Nephron (organoid): Measurements from ENCODE around the gene LTA.

ENCODE experiments used
- H3K27ac Mint-ChIP-seq, 3 experiments: 2 replicates each; pipeline ENCODE4 v1.8.0; 2020; ENCODE audit warnings: mixed read lengths in 3 of 3, mild to moderate bottlenecking in 2 of 3, moderate library complexity in 1 of 3
- H3K27me3 Mint-ChIP-seq: 2 replicates; pipeline ENCODE4 v1.8.0; 2021; ENCODE audit warnings: low read depth, mild to moderate bottlenecking, moderate library complexity, mixed read lengths
- H3K36me3 Mint-ChIP-seq: 2 replicates; pipeline ENCODE4 v1.8.0; 2020; ENCODE audit warnings: low read depth, mixed read lengths
- H3K4me1 Mint-ChIP-seq: 2 replicates; pipeline ENCODE4 v1.8.0; 2020; ENCODE audit warnings: mixed read lengths
- H3K4me3 Mint-ChIP-seq, 3 experiments: 2 replicates each; pipeline ENCODE4 v1.8.0; 2020; ENCODE audit warnings: mild to moderate bottlenecking in 3 of 3, mixed read lengths in 3 of 3, moderate library complexity in 2 of 3
- H3K9me3 Mint-ChIP-seq: 2 replicates; pipeline ENCODE4 v1.8.0; 2020; ENCODE audit warnings: mixed read lengths
- CTCF ChIP-seq, 3 experiments: fragments of 200-600 bp; sonication (generic); IDR thresholded peaks; one replicate each; pipeline ENCODE4 v1.5.0; 2021; ENCODE audit warnings: antibody characterized with exemption in 3 of 3; ENCODE audit not compliant: unreplicated experiment in 3 of 3

LTA gene

DNA sequence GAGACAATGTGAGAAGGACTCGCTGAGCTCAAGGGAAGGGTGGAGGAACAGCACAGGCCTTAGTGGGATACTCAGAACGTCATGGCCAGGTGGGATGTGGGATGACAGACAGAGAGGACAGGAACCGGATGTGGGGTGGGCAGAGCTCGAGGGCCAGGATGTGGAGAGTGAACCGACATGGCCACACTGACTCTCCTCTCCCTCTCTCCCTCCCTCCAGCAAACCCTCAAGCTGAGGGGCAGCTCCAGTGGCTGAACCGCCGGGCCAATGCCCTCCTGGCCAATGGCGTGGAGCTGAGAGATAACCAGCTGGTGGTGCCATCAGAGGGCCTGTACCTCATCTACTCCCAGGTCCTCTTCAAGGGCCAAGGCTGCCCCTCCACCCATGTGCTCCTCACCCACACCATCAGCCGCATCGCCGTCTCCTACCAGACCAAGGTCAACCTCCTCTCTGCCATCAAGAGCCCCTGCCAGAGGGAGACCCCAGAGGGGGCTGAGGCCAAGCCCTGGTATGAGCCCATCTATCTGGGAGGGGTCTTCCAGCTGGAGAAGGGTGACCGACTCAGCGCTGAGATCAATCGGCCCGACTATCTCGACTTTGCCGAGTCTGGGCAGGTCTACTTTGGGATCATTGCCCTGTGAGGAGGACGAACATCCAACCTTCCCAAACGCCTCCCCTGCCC, 4.9 kb downstream of the LTA start:
- Mint-ChIP-seq H3K27me3 (peaks cover 17% of the 10 kb centered on the region), H3K36me3 (no peaks in the 10 kb centered on the region), H3K9me3 (no peaks in the 10 kb centered on the region), H3K27ac (no peak overlapping the region), H3K4me3 (peak overlapping the region in 1 of 3 experiments; percentile 3), H3K4me1 (peaks cover 15% of the 10 kb centered on the region)
- TF ChIP-seq CTCF (IDR thresholded peaks at IDR 0.05; ENCODE audit: unreplicated experiment in 3 of 3) = no peak

DNA sequence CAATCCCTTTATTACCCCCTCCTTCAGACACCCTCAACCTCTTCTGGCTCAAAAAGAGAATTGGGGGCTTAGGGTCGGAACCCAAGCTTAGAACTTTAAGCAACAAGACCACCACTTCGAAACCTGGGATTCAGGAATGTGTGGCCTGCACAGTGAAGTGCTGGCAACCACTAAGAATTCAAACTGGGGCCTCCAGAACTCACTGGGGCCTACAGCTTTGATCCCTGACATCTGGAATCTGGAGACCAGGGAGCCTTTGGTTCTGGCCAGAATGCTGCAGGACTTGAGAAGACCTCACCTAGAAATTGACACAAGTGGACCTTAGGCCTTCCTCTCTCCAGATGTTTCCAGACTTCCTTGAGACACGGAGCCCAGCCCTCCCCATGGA, 5.5 kb downstream of the LTA start:
- peaks cover 16% of the 10 kb centered on the region for H3K4me1 Mint-ChIP-seq
- no peak overlapping the region for H3K4me3 Mint-ChIP-seq
- H3K27me3 Mint-ChIP-seq = peaks cover 14% of the 10 kb centered on the region
- no peak for TF ChIP-seq CTCF (IDR thresholded peaks at IDR 0.05; ENCODE audit: unreplicated experiment in 3 of 3)
- no peaks in the 10 kb centered on the region for H3K9me3 Mint-ChIP-seq
- no peak overlapping the region for H3K27ac Mint-ChIP-seq
- no peaks in the 10 kb centered on the region for H3K36me3 Mint-ChIP-seq

DNA sequence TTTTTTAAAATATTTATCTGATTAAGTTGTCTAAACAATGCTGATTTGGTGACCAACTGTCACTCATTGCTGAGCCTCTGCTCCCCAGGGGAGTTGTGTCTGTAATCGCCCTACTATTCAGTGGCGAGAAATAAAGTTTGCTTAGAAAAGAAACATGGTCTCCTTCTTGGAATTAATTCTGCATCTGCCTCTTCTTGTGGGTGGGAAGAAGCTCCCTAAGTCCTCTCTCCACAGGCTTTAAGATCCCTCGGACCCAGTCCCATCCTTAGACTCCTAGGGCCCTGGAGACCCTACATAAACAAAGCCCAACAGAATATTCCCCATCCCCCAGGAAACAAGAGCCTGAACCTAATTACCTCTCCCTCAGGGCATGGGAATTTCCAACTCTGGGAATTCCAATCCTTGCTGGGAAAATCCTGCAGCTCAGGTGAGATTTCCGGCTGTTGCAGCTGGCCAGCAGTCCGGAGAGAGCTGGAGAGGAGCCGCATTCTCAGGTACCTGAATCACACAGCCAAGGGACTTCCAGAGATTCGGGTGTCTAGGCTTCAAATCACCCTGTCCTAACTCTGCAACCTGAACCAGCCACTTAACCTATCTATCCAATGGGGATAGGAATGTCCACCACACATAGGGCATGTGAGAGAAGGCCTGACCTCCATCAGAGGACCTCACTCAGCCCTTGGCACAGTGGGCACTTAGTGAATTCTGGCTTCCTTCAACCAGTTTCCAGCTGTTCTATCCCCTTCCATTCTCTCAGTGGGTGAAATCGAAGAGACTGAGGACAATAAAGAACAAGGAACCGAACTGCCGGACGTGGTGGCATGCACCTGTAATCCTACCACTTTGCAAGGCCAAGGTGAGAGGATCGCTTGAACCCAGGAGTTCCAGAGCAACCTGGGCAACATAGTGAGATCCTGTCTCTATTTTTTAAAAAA, 6.4 kb downstream of the LTA start:
- Mint-ChIP-seq H3K27ac (peak overlapping the region in 1 of 3 experiments; percentile 50), H3K9me3 (no peaks in the 10 kb centered on the region), H3K27me3 (peaks cover 9% of the 10 kb centered on the region), H3K4me1 (peaks cover 16% of the 10 kb centered on the region), H3K4me3 (peak overlapping the region; percentile 10 to 37 (median 37)), H3K36me3 (no peaks in the 10 kb centered on the region)
- no peak for TF ChIP-seq CTCF (IDR thresholded peaks at IDR 0.05; ENCODE audit: unreplicated experiment in 3 of 3)

- Mint-ChIP-seq H3K27ac (no peak overlapping the region), H3K9me3 (no peaks in the 10 kb centered on the region), H3K4me1 (peaks cover 16% of the 10 kb centered on the region), H3K36me3 (no peaks in the 10 kb centered on the region), H3K4me3 (peak overlapping the region; percentile 37 to 68 (median 55)), H3K27me3 (peaks cover 9% of the 10 kb centered on the region)
- TF ChIP-seq CTCF (IDR thresholded peaks at IDR 0.05; ENCODE audit: unreplicated experiment in 3 of 3) = no peak
These were observed 7.0 kb downstream of the LTA start for GRCh38 chr6:31579119-31579505.

DNA sequence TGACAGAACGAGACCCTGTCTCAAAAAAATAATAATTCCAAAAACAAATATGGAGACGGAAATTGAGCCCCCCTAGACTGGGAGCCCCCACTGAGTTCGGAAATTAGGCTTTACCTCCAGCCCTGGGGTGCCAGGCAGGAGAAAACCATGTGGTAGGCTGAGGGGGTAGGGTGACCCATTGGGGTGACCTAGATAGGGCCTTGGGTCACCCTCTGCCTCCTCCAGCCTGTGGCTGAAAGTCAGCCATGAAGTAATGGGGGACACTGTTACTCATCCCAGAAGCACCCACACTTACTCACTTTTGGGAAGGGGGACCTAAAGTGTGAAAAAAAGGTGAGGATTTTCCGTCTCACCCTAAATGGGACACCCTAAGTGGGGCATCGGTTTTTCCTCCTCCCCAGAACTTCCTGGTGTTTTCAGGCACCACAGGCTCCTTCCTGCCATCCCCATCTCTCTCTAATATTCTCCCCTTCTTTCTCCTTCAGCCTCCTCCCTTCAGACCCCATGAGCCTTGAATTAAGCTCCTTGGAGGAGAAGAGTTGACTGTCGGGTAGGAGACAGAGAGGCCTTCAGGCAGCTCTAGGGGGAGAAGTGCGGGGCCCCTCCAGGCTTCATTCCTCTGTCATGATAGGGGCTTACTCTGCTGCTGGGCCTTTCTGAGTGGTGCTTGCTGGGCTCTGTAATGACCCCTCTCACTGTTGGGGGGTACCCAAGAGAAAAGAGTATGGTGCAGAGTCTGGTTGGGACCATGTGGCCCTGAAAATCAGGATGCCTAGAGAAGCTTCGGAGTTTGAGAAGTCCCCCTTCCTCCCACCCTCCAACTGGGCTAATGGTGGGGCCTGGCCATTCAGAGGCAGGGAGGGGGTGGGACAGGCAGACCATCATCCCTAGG, 7.7 kb downstream of the LTA start:
- H3K9me3 Mint-ChIP-seq = no peaks in the 10 kb centered on the region
- no peak for TF ChIP-seq CTCF (IDR thresholded peaks at IDR 0.05; ENCODE audit: unreplicated experiment in 3 of 3)
- H3K4me1 Mint-ChIP-seq = peaks cover 16% of the 10 kb centered on the region
- no peak overlapping the region for H3K27ac Mint-ChIP-seq
- peaks cover 6% of the 10 kb centered on the region for H3K27me3 Mint-ChIP-seq
- H3K36me3 Mint-ChIP-seq = no peaks in the 10 kb centered on the region
- peak overlapping the region; percentile 94 to 96 (median 95) for H3K4me3 Mint-ChIP-seq
